Upper lobe of left lung (tissue), 4 donors: ENCODE results near the gene ZNF397.

Experiments
- POLR2A ChIP-seq, 4 donors: fragments of 450-650 bp; IDR thresholded peaks; one replicate each; pipeline ENCODE4 v1.5.1; 2016 to 2017; ENCODE audit warnings: antibody characterized with exemption in 4 of 4, mild to moderate bottlenecking in 2 of 4
- POLR2AphosphoS5 ChIP-seq, 2 donors: sonication (generic); formaldehyde crosslinking; IDR thresholded peaks; one replicate each; pipeline ENCODE4 v1.5.1; 2017; ENCODE audit warnings: antibody characterized with exemption in 2 of 2
- TF ChIP-seq, protein P1 (sequence below), 6 experiments: fragments of 450-650 bp in 4 of 6; fragments of 200-600 bp in 2 of 6; sonication (generic) in 2 of 6; IDR thresholded peaks; one replicate each; pipeline ENCODE4 v1.5.1; 2016 to 2019; ENCODE audit warnings: antibody characterized with exemption in 6 of 6

GRCh38 chr18:35252466-35252865, 11.6 kb downstream of the ZNF397 start:
- TF ChIP-seq, protein P1, sequence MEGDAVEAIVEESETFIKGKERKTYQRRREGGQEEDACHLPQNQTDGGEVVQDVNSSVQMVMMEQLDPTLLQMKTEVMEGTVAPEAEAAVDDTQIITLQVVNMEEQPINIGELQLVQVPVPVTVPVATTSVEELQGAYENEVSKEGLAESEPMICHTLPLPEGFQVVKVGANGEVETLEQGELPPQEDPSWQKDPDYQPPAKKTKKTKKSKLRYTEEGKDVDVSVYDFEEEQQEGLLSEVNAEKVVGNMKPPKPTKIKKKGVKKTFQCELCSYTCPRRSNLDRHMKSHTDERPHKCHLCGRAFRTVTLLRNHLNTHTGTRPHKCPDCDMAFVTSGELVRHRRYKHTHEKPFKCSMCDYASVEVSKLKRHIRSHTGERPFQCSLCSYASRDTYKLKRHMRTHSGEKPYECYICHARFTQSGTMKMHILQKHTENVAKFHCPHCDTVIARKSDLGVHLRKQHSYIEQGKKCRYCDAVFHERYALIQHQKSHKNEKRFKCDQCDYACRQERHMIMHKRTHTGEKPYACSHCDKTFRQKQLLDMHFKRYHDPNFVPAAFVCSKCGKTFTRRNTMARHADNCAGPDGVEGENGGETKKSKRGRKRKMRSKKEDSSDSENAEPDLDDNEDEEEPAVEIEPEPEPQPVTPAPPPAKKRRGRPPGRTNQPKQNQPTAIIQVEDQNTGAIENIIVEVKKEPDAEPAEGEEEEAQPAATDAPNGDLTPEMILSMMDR (IDR thresholded peaks at IDR 0.05): no peak
- TF ChIP-seq POLR2AphosphoS5 (IDR thresholded peaks at IDR 0.05): no peak
- TF ChIP-seq POLR2A (IDR thresholded peaks at IDR 0.05): no peak
